Stimulated activated CD4-positive, alpha-beta T cell treated with anti-CD3 and anti-CD28 coated beads, Interleukin-1b, Interleukin-23, amount 100 ng/mL, for 1 hour (primary cell): ENCODE data around the gene TTC39C.

Source experiments
- DNase-seq, 2 donors: peaks; one replicate each; pipeline ENCODE4 v3.0.0-alpha.2; 2020; ENCODE audit warnings: low read depth in 2 of 2

TTC39C gene

DNA sequence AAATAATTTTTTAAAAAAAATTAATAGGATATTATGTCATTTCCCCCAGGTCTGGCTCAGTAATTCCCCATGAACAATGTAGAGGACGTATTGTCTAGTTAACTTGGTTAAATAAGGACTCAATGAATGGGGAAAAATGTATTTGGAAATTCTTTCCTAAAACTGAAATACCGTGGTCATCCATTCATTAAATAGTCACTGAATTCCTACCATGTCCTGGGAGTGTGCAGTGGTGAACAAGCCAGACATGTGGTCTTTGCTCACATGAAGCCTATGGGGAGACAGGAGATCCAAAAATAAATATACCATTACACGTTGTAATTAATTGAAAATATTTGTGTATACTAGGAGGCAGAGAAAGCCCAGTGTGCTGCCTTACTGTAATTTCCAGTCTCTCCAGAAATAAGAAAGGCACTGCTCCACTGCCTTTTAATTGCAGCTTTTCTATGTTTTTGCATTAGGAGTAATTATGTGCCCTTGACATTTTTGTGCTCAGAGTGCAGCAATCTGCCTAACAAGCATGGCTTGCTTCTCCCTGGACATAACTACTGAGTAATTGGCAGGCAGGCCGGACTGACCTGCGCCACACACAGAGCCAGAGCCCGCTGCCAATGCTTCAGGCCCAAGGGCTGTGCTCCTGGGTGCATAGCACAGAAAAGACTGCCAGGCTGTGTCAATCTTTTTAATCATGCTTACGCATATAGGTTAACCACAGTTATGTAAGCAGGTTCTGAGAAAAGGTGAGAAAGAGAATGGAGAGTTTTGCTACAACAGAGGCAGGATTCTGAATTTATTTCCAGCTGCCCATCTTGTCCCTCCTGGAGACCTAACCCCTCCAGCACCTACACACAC lies 22.2 kb upstream of the TTC39C start:
- DNase-seq: no peak

DNA sequence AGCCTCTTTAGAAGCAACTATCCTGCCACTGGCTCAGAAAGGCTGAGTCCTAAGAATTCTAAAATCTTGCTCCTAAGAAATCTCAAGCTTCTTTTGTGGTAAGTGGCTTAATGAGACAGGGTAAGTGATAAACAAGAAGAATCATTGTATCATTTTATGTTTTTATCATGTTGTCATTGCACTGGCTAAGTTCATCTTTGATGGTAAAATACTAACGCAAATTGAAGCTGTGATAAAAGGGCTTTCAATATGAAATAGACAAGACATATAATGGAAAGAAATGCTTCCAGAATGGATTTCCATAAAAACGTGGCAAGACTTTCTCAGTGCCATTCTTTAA lies 21.6 kb upstream of the TTC39C start:
- DNase-seq: no peak

DNA sequence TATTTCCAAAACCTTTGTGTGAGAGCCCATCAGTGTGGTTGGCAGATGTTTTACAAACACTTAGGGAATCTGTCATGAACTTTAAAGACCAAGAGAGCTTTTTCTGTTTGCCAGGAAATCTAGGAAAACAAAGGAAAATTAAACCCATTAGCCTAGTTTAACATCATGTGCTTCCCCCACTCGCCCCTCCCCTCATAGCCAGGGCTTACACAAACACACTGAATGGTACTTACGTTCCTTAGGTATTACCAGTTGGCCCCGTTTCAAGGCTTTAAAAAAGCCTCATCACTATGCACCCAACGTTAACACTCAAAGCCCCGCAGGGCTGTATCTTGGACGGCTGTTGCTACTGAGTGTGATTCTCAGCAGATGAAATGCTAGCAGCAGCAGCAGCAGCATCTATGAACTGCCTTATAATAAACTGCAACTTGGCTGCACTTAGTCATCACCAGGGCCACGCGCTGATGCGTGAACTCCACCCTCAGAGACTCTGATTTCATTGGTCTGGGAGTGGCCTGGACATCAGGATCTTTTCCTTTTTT lies 20.1 kb upstream of the TTC39C start:
- no peak for DNase-seq

DNA sequence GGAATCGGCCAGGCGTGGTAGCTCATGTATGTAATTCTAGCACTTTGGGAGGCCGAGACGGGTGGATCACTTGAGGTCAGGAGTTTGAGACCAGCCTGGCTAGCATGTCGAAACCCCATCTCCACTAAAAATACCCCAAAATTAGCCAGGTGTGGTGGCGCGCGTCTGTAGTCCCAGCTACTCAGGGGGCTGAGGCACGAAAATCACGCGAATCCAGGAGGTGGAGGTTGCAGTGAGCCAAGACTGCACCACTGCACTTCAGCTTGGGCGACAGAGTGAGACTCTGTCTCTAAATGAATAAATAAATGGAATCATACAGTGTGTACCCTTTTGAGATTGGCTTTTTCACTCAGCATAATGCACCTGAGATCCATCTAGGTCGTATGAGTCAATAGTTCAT lies 19.4 kb upstream of the TTC39C start:
- DNase-seq: no peak

DNA sequence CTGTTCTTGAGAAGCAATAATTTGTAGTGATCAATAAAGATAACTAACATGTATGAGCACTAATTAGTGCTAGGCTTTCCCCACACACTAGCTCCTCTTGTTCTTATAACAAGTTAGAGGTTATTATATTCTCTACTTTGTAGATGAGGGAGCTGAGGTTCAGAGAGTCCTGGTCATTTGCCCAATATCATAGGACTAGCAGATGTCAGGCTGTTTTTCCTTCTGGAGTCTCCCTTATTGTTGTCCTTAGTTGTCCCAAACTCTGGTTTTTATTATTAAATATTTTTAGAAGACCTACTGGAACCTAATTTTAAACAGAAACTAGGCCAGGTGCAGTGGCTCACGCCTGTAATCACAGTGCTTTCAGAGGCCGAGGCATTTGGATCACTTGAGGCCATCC lies 16.5 kb upstream of the TTC39C start:
- no peak for DNase-seq

DNA sequence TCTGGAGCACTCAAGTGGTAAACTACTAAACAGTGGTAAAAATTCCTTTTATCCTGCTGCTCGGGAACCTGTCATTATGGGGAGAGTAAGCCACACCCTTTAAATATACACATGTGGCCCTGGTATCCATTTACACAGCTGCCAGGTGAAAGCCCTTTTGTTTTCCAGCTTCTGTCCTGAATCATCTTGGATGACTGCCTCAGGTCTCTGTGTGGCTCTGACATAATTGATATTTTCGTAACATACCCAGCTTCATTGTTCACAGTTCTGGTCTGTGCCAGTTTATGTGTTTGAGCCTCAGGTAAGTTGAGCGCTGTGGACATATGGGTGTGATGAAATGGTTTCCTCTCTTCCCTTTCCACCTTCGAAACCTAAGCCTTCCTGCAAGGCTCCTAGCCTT lies 15.7 kb upstream of the TTC39C start:
- no peak for DNase-seq

DNA sequence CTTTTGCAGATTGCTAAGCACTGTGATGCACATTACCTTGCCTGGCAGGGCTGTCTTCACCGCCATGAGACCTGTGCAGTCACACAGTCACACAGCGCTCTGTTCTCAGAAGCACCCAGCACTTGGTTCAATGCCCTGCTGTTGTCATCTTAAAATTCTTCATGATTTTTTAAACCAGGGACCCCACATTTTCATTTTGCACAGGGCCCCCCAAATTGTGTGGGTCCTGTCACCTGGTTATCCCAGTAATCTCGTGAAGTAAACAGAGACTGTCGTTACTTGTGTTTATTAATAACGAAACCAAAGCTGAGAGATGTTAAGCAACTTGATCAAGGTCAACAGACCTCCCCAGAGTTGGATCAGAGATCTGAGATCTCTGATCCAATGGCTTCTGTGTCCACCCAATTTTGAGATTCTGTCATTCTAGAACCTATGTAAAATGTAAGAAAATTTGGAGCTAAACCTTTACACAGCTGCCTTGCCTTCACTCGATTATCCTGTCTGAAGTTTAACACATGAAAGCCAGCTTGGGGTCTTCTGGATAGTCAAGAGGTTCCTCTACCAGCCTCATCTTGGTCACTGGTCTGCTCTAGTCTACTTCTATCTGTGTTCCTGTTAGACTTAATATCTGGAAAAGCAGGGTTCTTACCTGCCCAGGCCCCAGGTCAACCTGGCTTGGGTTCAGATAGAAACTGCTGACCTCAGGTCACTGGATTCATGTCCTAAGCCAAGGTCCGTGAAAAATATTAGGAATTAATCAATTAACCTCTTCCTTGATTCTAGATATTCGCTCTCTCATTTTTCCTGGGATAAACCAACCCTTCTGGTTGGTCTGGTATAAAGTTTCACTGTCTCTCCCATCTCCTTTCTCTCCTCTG lies 13.7 kb upstream of the TTC39C start:
- no peak for DNase-seq

DNA sequence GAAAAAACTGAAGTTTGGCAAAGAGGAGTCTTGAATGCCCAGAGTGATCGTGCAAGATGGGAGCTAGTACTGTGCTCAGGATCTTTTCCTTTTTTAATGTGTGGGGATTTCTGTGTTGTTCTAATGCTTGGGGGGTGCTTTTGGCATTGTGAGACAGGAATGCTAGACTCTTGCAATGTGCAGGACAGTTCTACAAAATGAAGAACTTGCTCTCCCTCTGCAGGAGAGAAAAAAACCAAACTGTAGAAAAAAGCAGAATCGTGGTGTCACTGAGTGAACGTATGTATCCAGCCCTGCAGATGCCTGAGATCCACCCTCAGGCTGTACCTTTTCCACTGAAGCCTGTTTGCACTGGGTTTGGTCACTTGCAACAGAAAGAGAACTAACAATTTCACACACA lies 12.1 kb upstream of the TTC39C start:
- DNase-seq: no peak

DNA sequence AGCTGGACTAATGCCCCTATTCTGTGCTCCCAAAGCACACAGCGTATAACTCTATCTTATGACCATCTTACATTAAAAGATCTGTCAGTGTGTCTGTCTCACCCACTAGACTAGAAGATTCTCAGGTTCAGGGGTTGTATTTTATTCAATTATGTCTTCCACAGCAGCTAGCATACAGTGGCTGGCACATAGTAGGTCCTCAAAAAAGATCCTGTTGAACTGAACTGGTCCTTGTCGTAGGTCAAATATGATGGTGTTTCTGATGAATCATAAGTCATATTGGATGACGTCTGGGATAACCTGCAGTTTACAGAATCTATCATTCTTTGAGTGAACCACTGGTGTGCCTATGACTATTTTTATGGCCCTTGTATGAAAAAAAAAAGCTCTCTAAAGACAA lies 11.3 kb upstream of the TTC39C start:
- no peak for DNase-seq

DNA sequence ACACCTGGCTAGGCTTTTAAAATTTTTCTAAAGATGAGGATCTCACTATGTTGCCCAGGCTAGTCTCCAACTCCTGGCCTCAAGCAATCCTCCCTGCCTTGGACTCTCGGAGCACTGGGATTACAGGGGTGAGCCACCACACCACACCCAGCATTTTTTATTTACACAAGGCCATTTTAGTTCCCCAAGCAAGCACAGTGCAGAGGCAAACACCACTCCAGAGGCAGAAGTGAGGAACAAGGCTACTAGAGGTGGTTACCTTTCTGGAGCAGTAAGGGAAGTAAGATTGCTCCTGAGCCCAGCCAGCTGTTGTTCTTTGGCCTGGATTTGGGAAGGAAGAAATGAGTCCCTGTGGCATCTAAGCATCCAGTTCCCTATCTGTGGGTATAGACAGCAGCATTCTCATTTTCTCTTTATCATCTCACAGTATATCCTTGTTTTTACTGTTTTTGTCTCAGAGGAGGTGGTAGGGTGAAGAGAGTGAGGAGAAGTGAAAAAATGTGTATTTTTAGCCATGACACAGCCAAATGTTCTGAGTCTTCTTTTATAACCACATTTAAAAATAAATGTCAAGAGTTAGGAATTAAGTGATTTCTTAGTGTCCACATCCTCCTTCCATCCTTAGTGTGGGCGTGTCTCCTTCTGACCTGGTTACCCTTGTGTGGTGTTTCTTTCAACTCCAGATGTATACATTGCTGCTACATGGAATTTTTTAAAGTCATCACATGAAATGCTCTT lies 10.5 kb upstream of the TTC39C start:
- DNase-seq: no peak

DNA sequence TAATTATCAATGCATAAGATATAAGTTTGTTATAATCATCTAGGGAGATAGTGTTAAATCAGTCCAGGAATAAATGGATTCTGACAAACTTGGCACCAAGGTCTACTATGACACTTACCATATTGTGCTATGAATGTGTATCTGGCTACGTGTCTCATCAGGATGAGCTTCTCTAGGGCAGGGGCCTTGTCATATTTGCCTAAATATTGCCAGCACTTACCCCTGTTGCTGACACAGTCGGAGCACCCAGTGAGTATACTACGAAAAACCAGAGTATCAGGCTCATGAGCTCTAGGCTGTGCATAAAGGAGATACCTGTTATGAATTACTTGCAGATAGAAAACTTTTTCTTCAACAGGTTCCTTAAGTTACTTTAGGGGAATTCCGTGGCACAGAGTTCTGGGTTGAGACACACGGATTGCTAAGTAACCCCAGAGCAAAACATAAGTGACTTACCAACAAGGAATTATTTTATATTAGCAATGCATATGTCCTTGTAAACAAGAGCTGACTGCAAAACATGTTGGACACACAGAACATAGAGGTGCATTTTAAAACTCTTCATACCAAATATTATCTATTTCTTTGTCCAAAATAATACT lies 7.7 kb upstream of the TTC39C start:
- no peak for DNase-seq

DNA sequence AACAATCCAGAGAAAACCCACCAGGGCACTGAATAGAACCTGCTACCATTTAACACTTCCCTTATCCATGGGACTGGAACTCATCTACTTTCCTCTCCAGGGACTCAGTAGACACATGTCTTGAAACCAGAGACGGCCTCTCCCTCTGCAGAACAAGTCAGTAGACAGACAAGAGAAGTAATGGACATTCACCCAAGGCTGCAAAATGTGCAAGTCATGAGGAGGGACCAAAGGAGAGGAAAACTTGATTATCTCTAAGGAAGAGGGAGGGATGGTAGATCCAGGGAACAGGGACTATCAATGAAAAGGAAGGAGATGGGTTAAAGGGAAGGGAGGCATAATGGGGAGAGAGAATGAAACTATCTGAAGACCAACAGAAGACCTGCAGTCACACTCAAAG lies 5.3 kb upstream of the TTC39C start:
- DNase-seq: no peak

DNA sequence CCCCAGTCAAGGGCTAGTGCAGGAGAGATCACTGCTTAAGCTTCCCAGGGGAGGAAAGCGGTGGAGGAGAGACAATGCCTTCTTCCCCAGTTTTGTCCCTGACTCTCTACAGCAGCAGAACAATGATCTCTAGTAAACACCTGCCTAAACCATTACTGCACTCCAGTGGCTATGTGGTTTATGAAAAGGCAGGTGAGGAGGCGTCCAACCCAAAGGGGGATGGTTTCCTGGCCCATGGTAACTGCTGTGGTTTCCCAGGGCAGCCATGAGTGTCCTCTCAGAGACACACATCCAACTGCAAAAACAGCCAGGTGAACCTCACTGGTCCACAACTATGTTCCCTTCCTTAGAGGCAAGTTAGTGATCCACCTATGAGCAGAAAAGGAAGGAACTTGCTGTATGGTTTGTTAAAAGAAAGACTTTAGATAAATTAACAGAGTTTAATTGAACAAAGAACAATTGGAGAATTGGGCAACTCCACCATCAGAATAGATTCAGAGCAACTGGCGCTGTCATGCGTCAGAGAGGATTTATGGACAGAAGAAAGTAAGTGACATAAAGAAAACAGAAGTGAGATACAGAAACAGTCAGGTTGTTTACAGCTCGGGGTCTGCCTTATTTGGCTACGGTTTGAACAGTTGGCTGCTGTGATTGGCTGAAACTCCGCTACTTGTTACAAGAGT lies 4.8 kb upstream of the TTC39C start:
- DNase-seq: no peak

DNA sequence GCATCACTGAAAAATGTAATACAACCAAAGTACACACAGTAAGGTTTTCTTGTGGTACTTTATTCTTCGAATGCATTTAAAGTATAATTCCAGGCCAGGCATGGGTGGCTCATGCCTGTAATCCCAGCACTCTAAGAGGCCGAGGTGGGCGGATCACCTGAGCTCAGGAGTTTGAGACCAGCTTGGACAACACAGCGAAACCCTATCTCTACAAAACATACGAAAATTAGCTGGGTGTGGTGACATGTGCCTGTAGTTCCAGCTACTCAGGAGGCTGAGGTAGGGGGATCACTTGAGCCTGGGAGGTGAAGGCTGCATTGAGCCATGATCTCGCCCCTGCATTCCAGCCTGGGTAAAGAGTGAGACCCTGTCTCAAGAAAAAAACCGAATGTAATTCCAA lies 3.9 kb upstream of the TTC39C start:
- DNase-seq: no peak

DNA sequence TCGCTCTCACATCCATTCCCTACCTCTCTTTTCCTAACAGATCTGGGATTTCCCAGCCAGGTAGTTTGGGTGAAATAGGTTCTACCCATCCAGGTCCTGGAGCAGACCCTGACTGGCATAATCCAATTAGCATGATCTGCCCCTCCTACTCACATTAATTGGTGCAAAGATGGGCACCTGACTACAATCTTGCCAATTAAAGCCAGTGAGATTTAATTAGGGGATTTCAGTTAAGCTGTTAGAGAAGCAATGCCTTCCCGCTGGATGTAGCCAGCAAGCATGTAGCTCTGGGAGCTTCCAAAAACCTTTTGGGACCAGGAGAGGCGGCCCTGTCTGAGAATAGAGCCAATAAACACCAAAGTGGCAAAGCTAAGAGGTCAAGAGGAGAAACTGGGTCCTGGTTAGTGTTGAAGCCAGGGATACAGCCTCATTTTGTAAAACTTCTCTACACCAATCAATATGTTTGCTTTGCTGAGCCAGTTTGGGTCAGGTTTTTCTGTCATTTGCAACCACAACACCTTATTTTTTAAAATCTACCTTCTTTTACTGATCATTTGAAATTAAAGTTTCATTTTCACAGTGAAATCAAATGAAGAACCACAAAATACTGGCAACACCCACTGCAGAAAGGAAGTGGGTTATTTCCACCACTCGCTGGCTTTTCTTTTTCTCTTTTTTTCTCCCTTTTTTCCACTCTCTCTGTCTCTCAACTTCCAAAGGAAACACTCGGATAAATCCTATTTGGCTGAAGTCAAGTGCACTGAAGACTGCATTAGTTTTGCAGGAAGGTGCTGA lies 3.2 kb upstream of the TTC39C start:
- no peak for DNase-seq

DNA sequence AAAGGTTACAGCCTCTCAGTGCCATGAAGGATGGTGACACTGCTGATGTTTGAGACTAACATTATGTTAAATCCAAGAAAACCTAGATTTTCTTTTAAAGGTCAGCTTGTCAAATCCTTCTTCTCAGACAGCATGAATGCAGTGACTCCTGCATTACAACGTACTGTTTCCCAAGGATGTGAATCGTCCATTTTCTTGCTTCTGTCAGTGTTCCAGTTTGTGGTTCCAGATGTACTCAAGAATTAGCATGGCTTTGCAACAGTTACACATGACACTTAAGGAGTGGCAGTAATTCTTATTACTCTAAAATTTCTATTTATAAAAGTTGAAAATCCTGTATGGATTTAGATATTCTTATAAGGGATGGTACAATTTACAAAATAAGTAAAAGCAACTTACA lies 1.5 kb upstream of the TTC39C start:
- no peak for DNase-seq

DNA sequence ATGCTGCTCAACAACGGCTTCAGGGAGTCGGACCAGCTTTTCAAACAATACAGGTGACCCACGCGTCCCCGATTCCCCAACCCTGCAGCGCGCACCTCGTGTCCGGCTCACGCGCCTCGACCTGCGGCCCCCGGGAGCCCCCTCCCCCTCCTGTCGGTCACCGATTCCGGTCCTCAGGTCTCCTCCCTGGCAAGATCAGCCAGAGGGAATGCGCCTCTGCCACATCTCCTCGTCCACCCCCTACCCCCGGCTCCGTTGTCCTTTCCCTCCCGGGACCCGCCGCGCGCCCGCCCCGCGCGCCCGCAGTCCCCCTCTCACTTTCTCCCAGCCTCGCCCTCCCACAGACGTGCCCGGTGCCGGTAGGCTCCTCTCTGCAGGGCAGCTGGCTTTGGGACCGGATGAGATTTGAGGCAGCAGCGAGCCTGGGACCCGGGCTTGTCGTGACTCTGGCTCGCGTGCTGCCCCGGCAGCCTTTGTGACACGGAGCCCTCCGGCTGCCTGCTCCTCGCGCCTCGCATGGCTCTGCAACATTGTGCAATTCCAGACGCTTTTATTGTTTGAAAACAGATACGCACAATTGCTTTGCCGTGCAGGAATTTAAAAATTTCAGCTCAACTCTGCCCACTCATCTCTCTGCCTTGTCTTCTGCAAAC lies 558 bp downstream of the TTC39C start:
- DNase-seq: no peak

DNA sequence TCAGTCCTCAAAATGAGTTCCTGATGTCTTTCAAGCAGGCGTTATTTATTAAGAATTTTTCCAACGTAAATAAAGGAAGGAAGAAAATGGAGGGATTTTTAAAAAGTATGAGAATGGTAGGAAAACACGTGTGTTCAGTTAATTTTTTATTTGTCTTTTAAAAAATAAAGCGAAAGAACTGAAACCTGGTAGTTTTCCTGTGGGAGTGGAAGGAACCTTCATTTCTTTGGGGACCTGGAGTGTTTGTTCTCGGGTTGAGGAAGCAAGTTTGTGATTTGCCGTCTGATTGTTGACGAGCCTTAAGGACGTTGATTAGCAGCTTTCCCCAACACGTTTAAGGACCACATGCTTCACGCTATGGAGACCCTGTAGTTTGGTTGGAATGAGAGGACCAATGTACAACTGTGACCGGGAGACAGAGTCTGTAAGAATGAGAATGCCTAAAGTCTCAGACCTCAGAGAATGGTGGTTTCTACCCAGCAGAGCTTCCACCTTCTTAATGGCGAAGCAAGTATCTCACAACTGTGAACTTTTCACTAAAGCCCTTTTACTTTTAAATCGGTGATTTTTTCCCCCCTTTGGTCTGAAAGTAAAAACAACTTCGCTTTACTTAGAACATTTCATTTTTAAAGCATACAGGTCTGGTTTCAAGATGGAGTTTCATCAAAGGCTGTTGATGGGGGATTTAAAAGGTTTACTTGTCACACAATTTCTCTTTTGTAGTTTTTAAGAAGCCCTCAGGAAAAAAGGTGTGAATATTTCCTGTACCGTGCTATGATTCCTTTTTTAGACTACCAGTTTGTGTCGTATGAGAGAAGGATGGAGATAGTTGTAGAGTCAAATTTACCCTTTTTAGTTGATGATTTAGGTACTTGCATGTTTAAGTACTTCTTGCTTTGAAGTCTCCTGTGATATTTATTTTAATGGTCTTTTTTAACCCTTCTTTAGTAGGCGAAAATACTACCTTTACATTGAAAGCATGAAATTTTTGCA lies 1.4 kb downstream of the TTC39C start:
- no peak for DNase-seq

DNA sequence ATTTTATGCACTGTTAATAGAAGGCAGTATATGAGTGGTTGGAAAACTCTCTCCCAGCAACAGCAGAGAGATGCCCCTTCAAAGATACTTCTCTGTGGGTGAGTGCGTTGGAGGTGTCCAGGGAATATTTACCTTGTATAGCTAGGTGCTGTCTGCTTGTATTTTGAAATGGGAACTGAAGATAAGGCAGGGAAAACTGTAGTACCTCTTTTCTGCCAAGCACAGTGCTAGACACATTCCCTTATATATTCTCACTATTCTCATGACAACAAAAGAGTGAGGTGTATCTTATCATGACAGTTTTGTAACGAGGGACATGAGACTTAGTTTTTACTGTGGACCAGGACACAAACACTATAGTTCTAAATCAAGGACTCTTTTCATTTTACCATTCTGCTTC lies 2.1 kb downstream of the TTC39C start:
- DNase-seq: no peak
